HFFc6 (cell line): ENCODE measurements around the gene EXOC3. TPM values are rescaled to one million over a fixed set of nuclear protein-coding genes. Genes with fewer than 3 reads are reported as not detected.

Experiments used
- DNase-seq: peaks from one replicate; pipeline ENCODE4 v3.0.0-alpha.2; 2018
- H3K27ac Mint-ChIP-seq: 2 replicates; pipeline ENCODE4 v1.8.0; 2020; ENCODE audit warnings: mild to moderate bottlenecking, mixed read lengths
- H3K27me3 Mint-ChIP-seq: 2 replicates; pipeline ENCODE4 v1.8.0; 2021; ENCODE audit warnings: mild to moderate bottlenecking, moderate library complexity, mixed read lengths; ENCODE audit not compliant: insufficient read depth
- H3K36me3 Mint-ChIP-seq: 2 replicates; pipeline ENCODE4 v1.8.0; 2021; ENCODE audit warnings: low read depth, mixed read lengths
- H3K4me1 Mint-ChIP-seq: 2 replicates; pipeline ENCODE4 v1.8.0; 2020; ENCODE audit warnings: low read depth, mixed read lengths
- H3K4me3 Mint-ChIP-seq: 2 replicates; pipeline ENCODE4 v1.8.0; 2020; ENCODE audit warnings: mild to moderate bottlenecking, moderate library complexity, mixed read lengths
- H3K9me3 Mint-ChIP-seq: 2 replicates; pipeline ENCODE4 v1.8.0; 2020; ENCODE audit warnings: mild to moderate bottlenecking, mixed read lengths
- total RNA-seq, 6 experiments: library from RNA; stranded (reverse); fragmentation: NEBNext Ultra II Directional; extraction: Animal tissue kit (Norgen Biotek cat#: 25700); gene quantifications; 2 replicates in 1 of 6; 3 replicates in 5 of 6; pipeline ENCODE4 v1.2.3, GENCODE V29; 2021
- TF ChIP-seq, protein P1 (sequence below): fragments of 200-600 bp; sonication (generic); IDR thresholded peaks from 2 replicates; pipeline ENCODE4 v1.5.0; 2021; ENCODE audit warnings: antibody characterized with exemption, mild to moderate bottlenecking

Gene EXOC3
- total RNA-seq, 6 experiments from 2014 or later = 46.8 to 54.1 (median 50.3) TPM

DNA sequence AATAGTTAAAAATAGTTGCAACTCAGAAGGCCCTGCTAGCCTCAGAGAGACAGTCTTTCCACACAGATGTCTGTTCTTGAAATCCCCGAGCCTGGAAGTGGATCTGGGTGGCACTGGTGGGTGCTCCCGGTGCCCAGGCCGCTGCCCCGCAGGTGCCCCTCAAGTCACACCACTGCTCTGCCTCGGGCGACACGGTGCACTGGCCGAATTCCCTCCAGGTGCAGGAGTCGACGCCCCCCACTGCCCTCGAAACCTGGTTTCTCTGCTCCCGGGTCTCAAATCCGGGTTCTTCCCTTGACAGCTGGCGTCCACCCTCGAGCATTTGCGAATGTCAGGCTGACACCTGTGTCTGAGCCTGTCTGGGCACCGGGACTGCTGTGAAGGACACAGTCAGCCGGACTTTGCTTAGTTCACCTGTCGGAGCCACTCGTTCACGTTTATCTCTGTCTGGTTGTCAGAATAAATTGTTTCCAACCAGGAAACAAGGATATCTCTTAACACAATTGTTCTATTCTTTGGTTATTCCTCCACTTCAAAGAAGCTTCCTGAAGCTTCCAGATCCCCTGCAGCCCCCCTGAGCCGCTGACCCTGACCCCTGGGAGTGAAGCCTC, 54.2 kb downstream of the EXOC3 start:
- H3K9me3 Mint-ChIP-seq = no peaks in the 10 kb centered on the region
- peaks cover 18% of the 10 kb centered on the region for H3K27me3 Mint-ChIP-seq
- H3K4me3 Mint-ChIP-seq = no peak overlapping the region
- H3K36me3 Mint-ChIP-seq = no peaks in the 10 kb centered on the region
- H3K4me1 Mint-ChIP-seq = no peaks in the 10 kb centered on the region
- DNase-seq = no peak
- no peak overlapping the region for H3K27ac Mint-ChIP-seq
- TF ChIP-seq, protein P1, sequence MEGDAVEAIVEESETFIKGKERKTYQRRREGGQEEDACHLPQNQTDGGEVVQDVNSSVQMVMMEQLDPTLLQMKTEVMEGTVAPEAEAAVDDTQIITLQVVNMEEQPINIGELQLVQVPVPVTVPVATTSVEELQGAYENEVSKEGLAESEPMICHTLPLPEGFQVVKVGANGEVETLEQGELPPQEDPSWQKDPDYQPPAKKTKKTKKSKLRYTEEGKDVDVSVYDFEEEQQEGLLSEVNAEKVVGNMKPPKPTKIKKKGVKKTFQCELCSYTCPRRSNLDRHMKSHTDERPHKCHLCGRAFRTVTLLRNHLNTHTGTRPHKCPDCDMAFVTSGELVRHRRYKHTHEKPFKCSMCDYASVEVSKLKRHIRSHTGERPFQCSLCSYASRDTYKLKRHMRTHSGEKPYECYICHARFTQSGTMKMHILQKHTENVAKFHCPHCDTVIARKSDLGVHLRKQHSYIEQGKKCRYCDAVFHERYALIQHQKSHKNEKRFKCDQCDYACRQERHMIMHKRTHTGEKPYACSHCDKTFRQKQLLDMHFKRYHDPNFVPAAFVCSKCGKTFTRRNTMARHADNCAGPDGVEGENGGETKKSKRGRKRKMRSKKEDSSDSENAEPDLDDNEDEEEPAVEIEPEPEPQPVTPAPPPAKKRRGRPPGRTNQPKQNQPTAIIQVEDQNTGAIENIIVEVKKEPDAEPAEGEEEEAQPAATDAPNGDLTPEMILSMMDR = no peak

DNA sequence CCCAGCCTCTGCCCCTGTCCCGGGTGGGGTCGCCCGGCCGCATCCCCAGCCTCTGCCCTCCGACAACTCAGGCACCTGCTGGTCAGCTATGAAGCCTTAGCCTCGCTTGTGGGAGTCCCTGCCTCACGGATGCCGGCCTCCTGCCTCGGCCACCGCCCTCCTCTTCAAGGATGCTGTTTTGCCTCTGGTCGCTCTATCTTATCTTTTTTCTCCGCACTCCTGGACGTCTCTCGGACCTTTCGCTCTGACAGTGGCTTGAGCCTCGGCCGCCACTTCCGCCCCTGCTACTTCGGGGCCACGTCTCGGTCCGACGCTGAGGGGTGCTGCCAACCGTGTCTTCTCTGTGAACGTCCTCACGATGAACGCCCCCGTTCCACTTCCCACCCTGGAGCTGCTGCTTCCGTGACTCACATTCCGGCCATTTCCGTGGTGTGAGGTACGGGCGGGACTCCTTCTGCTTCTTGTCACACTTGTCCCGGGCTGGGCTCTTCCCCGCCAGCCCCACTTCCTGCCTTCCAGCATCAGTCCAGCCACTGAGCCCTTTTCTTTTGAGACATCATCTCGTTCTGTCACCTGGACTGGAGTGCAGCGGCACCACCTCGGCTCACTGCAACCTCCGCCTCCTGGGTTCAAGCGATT, 55.0 kb downstream of the EXOC3 start:
- Mint-ChIP-seq H3K4me3 (no peak overlapping the region), H3K27me3 (peaks cover 21% of the 10 kb centered on the region), H3K36me3 (no peaks in the 10 kb centered on the region), H3K4me1 (no peaks in the 10 kb centered on the region), H3K9me3 (no peaks in the 10 kb centered on the region), H3K27ac (no peak overlapping the region)
- TF ChIP-seq, protein P1 = no peak
- no peak for DNase-seq

DNA sequence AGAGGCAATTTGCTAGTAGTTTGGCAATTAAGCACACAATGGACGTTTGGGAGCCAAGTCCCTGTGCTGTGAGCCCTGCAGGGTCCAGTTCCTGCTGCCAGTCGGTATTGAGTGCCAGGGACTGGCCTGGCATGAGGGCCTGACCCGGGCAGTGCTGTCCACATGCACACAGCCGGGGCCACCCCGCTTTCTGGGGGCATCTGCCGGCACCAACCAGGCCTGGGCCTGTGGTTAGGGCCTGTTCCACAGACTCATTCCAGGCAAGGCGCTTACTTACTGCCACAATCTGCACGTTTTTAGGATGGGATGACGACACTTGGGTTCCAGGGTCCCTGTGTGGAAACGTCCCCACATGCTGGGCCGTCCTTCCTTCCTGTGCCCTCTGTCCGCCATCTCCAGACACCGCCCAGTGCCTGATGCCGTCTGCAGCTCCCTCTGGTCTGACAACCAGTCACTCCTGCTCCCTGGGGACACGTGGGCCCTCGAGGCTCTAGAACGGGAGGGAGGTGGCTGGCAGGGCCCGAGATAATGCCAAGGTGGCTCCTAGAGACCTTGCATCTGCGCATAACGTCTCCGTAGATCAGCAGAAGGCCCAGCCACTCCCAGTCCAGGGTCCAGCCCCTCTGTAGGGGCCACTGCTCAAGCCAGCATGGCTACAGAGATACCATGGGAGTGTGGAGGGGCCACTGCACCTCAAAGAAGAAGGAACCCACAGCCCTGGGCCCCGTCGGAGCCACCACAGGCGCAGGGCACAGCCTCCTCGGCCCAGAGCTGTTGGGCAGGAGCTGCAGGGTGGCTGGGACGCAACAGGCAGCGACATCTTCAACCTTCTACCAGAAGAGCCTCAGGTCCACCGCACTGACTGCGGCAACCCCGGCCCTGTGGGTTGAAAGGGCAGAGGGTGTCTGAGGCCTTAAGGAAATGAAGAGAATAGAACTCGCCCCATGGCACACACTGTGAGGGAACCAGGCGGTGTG, 56.5 kb downstream of the EXOC3 start:
- no peaks in the 10 kb centered on the region for H3K9me3 Mint-ChIP-seq
- peaks cover 21% of the 10 kb centered on the region for H3K27me3 Mint-ChIP-seq
- no peak overlapping the region for H3K4me3 Mint-ChIP-seq

DNA sequence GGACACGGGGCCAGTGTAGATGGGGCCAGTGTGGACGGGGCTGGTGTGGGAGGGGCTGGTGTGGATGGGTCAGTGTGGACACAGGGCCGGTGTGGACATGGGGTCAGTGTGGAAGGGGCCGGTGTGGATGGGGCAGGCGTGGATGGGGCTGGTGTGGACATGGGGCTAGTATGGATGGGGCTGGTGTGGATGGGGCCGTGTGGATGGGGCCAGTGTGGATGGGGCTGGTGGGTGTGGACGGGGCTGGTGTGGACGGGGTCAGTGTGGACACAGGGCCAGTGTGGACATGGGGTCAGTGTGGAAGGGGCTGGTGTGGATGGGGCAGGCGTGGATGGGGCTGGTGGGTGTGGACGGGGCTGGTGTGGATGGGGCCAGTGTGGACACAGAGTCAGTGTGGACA, 57.5 kb downstream of the EXOC3 start:
- Mint-ChIP-seq H3K4me1 (no peaks in the 10 kb centered on the region), H3K27me3 (peaks cover 21% of the 10 kb centered on the region), H3K9me3 (no peaks in the 10 kb centered on the region), H3K27ac (no peak overlapping the region), H3K4me3 (no peak overlapping the region), H3K36me3 (no peaks in the 10 kb centered on the region)
- no peak for DNase-seq
- TF ChIP-seq, protein P1 = no peak

More for the DNA sequence above, 56.5 kb downstream of the EXOC3 start:
- H3K4me1 Mint-ChIP-seq = no peaks in the 10 kb centered on the region
- TF ChIP-seq, protein P1 = no peak
- no peaks in the 10 kb centered on the region for H3K36me3 Mint-ChIP-seq
- no peak overlapping the region for H3K27ac Mint-ChIP-seq
- DNase-seq = no peak

DNA sequence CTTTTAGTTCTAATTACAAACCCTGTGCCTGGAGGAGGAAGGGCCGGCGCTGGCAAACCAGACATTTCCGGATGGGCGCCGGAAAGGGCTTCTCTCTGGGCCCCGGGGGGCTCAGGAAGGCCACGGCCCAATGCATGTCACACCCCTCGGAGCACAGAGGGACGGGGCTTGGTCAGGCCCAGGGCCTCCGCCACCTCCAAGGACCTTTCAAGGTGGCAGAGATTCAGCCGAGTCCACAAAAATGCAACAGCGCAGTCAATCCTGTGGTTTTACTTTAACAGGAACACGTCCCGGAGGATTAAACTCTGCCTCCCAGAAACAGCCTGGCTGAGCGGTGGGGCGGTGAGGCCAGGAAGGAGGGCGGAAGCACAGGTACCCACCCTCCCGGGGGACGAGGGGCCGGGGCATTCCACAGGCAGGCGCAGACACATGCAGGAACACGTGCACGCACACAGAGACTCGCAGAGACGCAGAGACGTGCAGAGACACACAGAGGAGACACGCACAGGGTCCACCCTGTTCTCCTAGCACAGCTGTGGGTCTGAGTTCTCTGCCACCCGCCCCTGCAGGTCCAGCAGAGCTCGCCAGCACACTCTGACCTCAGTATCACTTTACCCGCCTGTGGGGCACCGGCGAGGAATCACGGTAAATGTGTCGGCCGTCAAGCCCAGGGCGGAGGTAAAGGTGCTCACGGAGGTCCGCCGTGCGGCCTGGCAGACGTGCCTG, 58.3 kb downstream of the EXOC3 start:
- no peaks in the 10 kb centered on the region for H3K4me1 Mint-ChIP-seq
- H3K9me3 Mint-ChIP-seq = no peaks in the 10 kb centered on the region
- H3K27ac Mint-ChIP-seq = no peak overlapping the region
- H3K36me3 Mint-ChIP-seq = no peaks in the 10 kb centered on the region
- TF ChIP-seq, protein P1 = no peak
- H3K27me3 Mint-ChIP-seq = peaks cover 21% of the 10 kb centered on the region
- no peak overlapping the region for H3K4me3 Mint-ChIP-seq
- DNase-seq = no peak
